Skeletal muscle satellite cell (primary cell): ENCODE data around the gene KCNK10.

Experiments
- H3K27me3 ChIP-seq: 2 replicates; pipeline ENCODE4 v1.7.0; 2013; ENCODE audit warnings: low read length; ENCODE audit not compliant: control insufficient read depth, insufficient read depth
- H3K36me3 ChIP-seq: 2 replicates; pipeline ENCODE4 v1.7.0; 2013; ENCODE audit warnings: mild to moderate bottlenecking, control low read depth, low read length; ENCODE audit not compliant: insufficient read depth
- H3K4me1 ChIP-seq: 2 replicates; pipeline ENCODE4 v1.7.0; 2013; ENCODE audit warnings: low read length; ENCODE audit not compliant: control insufficient read depth, insufficient read depth
- H3K4me2 ChIP-seq: 2 replicates; pipeline ENCODE4 v1.7.0; 2013; ENCODE audit warnings: mild to moderate bottlenecking, low read length
- H3K4me3 ChIP-seq: 2 replicates; pipeline ENCODE4 v1.7.0; 2013; ENCODE audit warnings: low read length
- H3K9ac ChIP-seq: 2 replicates; pipeline ENCODE4 v1.7.0; 2013; ENCODE audit warnings: mild to moderate bottlenecking, low read depth, low read length, moderate library complexity
- H3K9me3 ChIP-seq: replicated peaks from 2 replicates; pipeline ENCODE4 v1.7.0; 2013; ENCODE audit warnings: mild to moderate bottlenecking, control low read depth, low read length

KCNK10 gene

DNA sequence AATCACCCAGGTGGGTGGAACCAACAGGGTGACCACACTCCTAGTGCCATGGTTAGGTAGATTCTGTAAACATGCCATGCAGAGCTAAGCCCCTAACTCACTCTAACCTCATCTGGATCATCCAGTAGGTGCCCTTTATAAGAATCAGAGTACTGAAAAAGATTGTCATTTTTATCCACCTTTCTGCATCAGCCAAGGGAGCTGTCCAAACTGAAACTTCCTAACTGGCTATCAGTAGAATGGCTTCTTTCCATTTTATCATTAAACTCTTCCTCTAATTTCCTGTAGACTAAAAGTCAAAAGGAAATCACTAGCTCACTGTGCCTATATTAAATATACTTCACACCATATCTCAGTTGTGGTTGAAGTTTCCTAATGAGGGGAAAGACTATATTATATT lies 6.5 kb downstream of the KCNK10 start:
- H3K9ac ChIP-seq, result no peak overlapping the region
- peaks cover 23% of the 10 kb centered on the region for H3K27me3 ChIP-seq
- no peaks in the 10 kb centered on the region for H3K36me3 ChIP-seq
- H3K4me1 ChIP-seq, result no peaks in the 10 kb centered on the region
- no peak overlapping the region for H3K4me2 ChIP-seq
- no peaks in the 10 kb centered on the region for H3K9me3 ChIP-seq
- no peak overlapping the region for H3K4me3 ChIP-seq

DNA sequence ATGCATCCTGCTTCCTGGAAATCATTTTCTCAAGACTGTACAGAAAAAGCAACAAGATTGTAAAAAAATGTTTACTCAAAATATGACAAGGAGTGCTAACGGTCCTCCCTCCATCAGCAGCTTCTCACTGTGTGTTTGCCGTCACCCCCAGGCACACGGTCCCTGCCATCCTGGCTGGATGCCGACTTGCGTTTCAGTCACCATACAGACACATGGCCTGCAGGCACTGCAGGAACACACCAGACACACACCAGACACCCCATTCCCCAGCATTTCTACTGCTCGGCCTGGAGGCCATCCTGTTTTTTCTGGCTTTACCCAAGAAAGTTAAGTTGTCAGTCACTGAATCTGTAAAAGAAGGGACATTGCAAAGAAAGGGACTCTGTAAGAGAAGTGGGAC lies 10.8 kb downstream of the KCNK10 start:
- no peak overlapping the region for H3K4me3 ChIP-seq
- H3K4me1 ChIP-seq, result no peaks in the 10 kb centered on the region
- no peaks in the 10 kb centered on the region for H3K36me3 ChIP-seq
- H3K9ac ChIP-seq, result no peak overlapping the region
- no peak overlapping the region for H3K4me2 ChIP-seq
- H3K9me3 ChIP-seq, result no peaks in the 10 kb centered on the region
- H3K27me3 ChIP-seq, result no peaks in the 10 kb centered on the region

DNA sequence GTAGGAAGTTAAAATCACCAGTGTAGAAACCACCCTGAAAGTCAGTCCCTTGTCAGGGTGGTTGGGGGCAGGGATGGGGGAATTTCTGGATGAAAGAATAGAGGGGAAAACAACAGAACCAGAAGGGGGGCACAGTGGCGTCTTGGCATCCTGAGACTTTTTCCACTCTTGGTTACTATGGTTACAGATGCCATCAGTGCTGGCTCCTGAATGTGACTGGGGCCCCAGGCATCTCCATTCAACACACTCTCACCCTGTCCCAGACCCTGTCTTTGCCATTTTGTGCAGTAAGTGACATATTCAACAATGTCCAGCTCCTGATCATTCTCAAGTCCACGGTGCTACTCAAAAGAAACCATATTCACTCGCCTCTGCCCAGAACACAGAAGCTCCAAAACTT lies 11.3 kb downstream of the KCNK10 start:
- H3K4me1 ChIP-seq, result no peaks in the 10 kb centered on the region
- H3K9ac ChIP-seq, result no peak overlapping the region
- H3K9me3 ChIP-seq, result no peaks in the 10 kb centered on the region
- no peak overlapping the region for H3K4me2 ChIP-seq
- no peaks in the 10 kb centered on the region for H3K36me3 ChIP-seq
- no peaks in the 10 kb centered on the region for H3K27me3 ChIP-seq
- H3K4me3 ChIP-seq, result no peak overlapping the region

DNA sequence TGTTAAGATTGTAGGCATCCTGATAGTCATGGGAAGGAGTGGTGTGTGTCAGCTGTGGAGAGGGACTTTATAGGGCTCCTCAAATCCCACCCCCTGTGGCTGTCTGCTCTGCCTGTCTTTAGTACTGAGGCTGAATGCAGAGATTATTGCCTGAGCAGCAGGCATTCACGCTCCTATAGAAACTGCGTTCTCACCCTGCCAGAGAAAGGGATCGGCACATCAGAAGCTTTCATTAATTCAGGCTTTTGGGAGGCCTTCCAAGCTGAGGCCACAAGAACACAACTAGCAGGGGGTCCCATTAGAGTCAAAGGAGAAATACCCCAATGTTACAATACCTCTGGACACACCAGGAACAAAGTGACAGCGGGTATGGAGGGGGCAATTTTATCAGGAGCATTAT lies 12.6 kb downstream of the KCNK10 start:
- no peaks in the 10 kb centered on the region for H3K27me3 ChIP-seq
- no peak overlapping the region for H3K4me3 ChIP-seq
- no peak overlapping the region for H3K4me2 ChIP-seq
- H3K9ac ChIP-seq, result no peak overlapping the region
- no peaks in the 10 kb centered on the region for H3K36me3 ChIP-seq
- H3K4me1 ChIP-seq, result no peaks in the 10 kb centered on the region
- H3K9me3 ChIP-seq, result no peaks in the 10 kb centered on the region

DNA sequence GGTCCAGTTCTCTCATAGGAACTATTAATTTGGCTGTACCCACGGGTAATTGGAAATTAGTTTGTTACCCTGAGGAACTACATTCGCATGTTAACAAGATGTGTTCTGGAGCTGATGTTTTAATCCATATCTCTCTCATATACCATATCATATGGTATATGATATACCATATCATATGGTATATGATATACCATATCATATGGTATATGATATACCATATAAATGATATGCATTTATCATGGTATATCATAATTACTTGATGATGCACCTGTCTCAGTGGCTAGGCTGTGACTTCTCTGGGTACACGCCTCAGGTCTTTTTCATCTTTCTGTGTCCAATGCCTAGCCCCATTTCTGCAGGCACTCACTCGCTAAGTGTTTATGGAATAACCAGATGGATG lies 13.0 kb downstream of the KCNK10 start:
- no peaks in the 10 kb centered on the region for H3K9me3 ChIP-seq
- H3K9ac ChIP-seq, result no peak overlapping the region
- no peaks in the 10 kb centered on the region for H3K4me1 ChIP-seq
- H3K4me3 ChIP-seq, result no peak overlapping the region
- H3K4me2 ChIP-seq, result no peak overlapping the region
- no peaks in the 10 kb centered on the region for H3K36me3 ChIP-seq
- no peaks in the 10 kb centered on the region for H3K27me3 ChIP-seq

DNA sequence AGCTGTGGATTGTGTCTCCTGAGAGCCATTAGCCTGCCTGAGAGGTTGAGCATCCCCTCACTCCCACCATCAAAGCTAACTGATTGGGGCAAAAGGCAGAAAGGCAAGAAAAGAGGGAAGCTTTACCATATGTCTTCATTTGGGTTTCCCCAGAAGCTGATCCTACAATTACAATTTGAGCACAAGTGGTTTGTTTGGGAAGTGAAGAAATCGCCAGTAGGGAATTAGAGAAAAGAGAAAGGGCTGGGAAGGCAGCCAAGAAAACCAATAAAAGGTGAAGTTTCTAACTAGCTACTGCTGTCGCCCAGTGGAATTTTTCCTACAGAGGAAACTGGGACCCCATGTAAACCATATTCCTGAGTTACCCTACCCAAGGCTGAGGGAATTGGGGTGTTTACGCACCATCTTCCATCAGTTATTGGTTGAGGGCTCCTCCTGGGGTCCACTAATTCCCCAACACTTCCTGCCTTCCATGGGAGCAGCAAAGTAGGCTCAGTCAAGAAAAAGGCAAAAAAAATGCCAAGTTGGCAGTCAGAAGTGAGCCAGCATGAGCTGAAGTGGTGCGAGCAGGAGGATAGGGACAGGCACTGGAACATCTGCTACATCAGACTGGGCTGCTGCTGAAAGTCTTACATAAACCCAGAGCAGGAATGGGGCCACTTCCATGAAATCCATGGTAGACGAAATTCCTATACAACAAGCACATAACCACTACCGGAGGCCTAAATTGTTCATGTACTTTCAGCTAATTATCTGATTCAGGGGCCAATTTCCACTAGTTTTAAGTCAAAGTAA lies 17.3 kb downstream of the KCNK10 start:
- no peaks in the 10 kb centered on the region for H3K4me1 ChIP-seq
- H3K4me2 ChIP-seq, result no peak overlapping the region
- no peak overlapping the region for H3K9ac ChIP-seq
- H3K4me3 ChIP-seq, result no peak overlapping the region
- H3K9me3 ChIP-seq, result no peaks in the 10 kb centered on the region
- H3K27me3 ChIP-seq, result no peaks in the 10 kb centered on the region
- no peaks in the 10 kb centered on the region for H3K36me3 ChIP-seq

DNA sequence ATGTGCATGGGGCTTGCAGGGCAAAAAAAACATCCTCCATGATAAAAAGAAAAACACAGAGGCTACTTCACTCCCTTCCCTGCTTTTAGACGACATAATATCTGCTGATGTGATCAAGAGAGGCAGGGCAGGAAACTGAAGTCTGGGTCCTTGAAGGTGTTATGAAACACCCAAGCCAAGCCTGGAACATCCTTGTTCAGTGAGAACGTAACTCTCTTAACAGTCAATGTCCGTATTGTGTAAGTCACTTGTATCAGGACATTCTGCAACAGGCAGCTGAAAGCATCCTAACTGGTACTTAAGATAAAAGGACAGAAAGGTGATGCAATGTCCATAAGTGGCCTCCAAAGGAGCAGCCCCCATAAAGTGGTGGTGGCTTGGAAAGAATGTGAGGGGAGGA lies 20.0 kb downstream of the KCNK10 start:
- Histone ChIP-seq H3K4me2 (no peak overlapping the region), H3K36me3 (no peaks in the 10 kb centered on the region), H3K27me3 (no peaks in the 10 kb centered on the region), H3K9me3 (no peaks in the 10 kb centered on the region), H3K4me1 (no peaks in the 10 kb centered on the region), H3K4me3 (no peak overlapping the region), H3K9ac (no peak overlapping the region)

DNA sequence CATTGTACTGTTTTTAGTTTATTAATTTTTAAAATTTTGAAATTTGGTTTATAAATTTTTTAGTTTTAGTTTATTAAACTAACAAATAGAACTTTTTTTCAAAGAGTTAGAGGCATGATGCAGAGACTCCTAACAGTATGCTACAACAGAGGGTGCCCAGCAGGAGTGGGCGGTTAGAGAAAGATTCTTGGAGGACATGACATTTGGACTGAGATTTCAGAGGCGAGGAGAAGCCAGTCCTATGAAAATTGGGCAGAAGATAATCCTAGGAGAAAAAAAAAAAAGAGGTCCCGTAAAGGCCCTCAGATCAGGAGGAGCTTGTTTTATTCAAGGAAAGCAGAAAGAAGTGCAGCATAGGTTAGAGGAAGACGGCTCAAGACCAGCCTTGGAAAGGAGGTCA lies 21.7 kb downstream of the KCNK10 start:
- Histone ChIP-seq H3K27me3 (no peaks in the 10 kb centered on the region), H3K9me3 (no peaks in the 10 kb centered on the region), H3K36me3 (no peaks in the 10 kb centered on the region), H3K4me2 (no peak overlapping the region), H3K9ac (no peak overlapping the region), H3K4me3 (no peak overlapping the region), H3K4me1 (no peaks in the 10 kb centered on the region)

DNA sequence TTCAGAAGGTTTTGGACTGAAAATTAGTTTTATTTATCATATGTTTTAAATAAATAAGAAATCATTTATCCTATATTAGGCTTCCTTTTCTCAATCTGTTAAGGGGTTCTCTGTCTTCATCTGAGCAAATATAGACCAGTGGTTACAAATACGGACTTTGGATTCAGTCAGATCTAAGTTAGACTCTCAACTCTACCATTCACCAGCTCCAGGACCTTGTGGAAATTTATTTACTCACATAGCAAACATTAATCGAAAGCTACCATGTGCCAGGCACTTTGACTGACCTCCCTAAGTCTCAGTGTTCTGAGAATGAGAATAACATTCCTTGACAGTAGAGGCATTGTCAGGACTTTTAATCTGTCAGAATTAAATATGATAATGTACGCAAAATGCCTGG lies 22.3 kb downstream of the KCNK10 start:
- no peaks in the 10 kb centered on the region for H3K27me3 ChIP-seq
- H3K4me2 ChIP-seq, result no peak overlapping the region
- H3K4me3 ChIP-seq, result no peak overlapping the region
- H3K9ac ChIP-seq, result no peak overlapping the region
- H3K9me3 ChIP-seq, result no peaks in the 10 kb centered on the region
- no peaks in the 10 kb centered on the region for H3K36me3 ChIP-seq
- no peaks in the 10 kb centered on the region for H3K4me1 ChIP-seq

DNA sequence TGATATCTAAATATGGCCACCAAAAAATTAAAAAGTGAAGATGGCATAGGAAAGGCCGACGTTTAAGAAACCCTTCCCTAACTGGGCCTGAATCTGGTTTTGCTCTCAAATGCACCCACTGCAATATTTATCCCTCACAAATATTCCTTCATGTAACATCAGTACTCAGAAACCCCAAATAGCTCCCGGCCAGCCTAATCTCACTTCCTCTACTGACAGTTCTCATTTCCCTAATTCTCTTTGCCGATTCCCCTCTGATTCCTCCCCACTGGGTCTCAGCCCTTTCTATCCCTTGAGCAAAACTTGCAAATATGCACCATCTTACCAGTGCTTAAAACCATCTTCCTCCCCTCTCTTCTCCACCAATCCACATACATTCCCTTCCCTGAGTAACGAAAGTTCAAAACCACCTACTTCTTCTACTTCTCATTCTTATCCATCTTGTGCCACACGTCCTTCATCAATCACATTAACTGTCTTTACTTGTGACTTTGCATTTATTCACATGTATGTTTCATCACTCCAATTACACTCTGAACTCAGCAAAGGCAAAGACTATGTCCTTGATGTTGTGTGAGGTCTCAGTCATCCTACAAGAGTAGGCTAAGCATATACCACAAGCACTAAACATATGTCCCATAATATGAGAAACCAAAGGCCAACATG lies 23.1 kb downstream of the KCNK10 start:
- Histone ChIP-seq H3K4me2 (no peak overlapping the region), H3K4me1 (no peaks in the 10 kb centered on the region), H3K4me3 (no peak overlapping the region), H3K9me3 (no peaks in the 10 kb centered on the region), H3K27me3 (no peaks in the 10 kb centered on the region), H3K9ac (no peak overlapping the region), H3K36me3 (no peaks in the 10 kb centered on the region)

DNA sequence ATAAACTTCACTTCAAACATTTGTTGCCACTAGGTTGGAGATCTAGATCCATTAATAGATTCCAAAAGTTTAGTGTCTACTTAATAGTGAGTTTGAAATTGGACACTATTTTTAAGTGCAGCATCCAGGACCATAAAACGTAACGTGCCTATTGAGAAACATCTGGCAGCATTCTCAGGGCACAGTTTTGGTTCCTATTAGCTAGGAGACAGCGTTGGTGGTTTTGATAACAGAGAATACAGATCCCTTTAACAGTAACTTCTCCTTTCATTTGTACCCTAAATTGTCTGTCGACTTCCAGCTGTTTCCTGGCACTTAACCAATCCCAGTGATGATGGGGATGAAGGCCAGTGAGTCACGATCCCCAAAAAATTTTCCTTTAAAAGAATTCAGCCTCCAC lies 25.8 kb downstream of the KCNK10 start:
- Histone ChIP-seq H3K4me1 (no peaks in the 10 kb centered on the region), H3K9ac (no peak overlapping the region), H3K4me2 (no peak overlapping the region)

DNA sequence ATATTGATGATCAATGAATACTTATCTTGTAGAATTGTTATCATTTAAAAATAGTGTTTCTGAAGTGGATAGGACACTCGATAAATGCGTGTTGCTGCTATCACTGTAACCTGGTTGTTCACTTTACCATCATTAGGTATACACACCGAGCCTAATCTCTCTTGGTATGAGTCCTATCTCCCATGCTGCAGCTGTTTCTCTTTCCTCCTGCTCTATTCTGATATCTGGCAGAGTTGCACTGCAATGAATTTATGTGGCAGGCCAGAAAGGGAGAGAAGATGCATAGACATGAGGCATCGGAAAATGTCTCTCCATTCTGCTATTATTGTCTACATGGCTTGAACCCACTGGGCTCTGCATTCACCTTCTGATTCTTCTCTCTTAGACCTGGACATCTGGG lies 26.7 kb downstream of the KCNK10 start:
- Histone ChIP-seq H3K9me3 (no peaks in the 10 kb centered on the region), H3K27me3 (no peaks in the 10 kb centered on the region), H3K9ac (no peak overlapping the region), H3K36me3 (no peaks in the 10 kb centered on the region), H3K4me3 (no peak overlapping the region), H3K4me1 (no peaks in the 10 kb centered on the region), H3K4me2 (no peak overlapping the region)

More for the DNA sequence above, 25.8 kb downstream of the KCNK10 start:
- no peaks in the 10 kb centered on the region for H3K36me3 ChIP-seq
- no peaks in the 10 kb centered on the region for H3K27me3 ChIP-seq
- H3K9me3 ChIP-seq, result no peaks in the 10 kb centered on the region
- no peak overlapping the region for H3K4me3 ChIP-seq
